Cardiac muscle cell (in vitro differentiated cells and primary cell): ENCODE measurements around the gene THSD1. TPM values are rescaled to one million over a fixed set of nuclear protein-coding genes. Genes with fewer than 3 reads are reported as not detected.

Experiments
- DNase-seq, 2 donors: peaks; one replicate each; pipeline versions ENCODE4 v3.0.0 to v3.0.0-alpha.2; 2010 to 2017; ENCODE audit warnings: low read depth in 1 of 2, low spot score in 1 of 2
- H3K27ac ChIP-seq: fragments of 200-600 bp; sonication (generic); 2 replicates; pipeline ENCODE4 v1.5.1; 2016
- H3K27me3 ChIP-seq: fragments of 200-600 bp; sonication (generic); 2 replicates; pipeline ENCODE4 v1.6.0; 2016; ENCODE audit warnings: control low read depth
- H3K36me3 ChIP-seq: fragments of 200-600 bp; sonication (generic); 2 replicates; pipeline ENCODE4 v1.5.1; 2016; ENCODE audit warnings: control low read depth
- H3K4me1 ChIP-seq: fragments of 200-600 bp; sonication (generic); 2 replicates; pipeline ENCODE4 v1.8.1; 2017; ENCODE audit warnings: low read depth, mild to moderate bottlenecking, mixed run types
- H3K4me3 ChIP-seq: fragments of 200-600 bp; sonication (generic); 2 replicates; pipeline ENCODE4 v1.5.1; 2016; ENCODE audit warnings: mild to moderate bottlenecking
- H3K9me3 ChIP-seq: fragments of 200-600 bp; sonication (generic); 2 replicates; pipeline ENCODE4 v1.5.1; 2017; ENCODE audit warnings: low read depth, mild to moderate bottlenecking, control low read depth
- polyA plus RNA-seq: library from polyadenylated mRNA; unstranded; fragments of >200 nt; fragmentation: Nextera tagmentation; extraction: Ambion mirVana; gene quantifications from 2 replicates; pipeline ENCODE4 v1.2.1, GENCODE V29; 2016
- total RNA-seq: library from RNA; depleted of rRNA; stranded (reverse); fragments of >200 nt; gene quantifications from 2 replicates; pipeline ENCODE4 v1.2.3, GENCODE V29; 2016
- TF ChIP-seq, protein P1 (sequence below): IDR thresholded peaks from 2 replicates; pipeline ENCODE4 v1.5.1; 2012; ENCODE audit warnings: low read depth, mild to moderate bottlenecking, low read length

Gene THSD1
- total and polyA plus RNA-seq, 2 experiments from 2014 or later = 0.66 TPM; not detected in 1

DNA sequence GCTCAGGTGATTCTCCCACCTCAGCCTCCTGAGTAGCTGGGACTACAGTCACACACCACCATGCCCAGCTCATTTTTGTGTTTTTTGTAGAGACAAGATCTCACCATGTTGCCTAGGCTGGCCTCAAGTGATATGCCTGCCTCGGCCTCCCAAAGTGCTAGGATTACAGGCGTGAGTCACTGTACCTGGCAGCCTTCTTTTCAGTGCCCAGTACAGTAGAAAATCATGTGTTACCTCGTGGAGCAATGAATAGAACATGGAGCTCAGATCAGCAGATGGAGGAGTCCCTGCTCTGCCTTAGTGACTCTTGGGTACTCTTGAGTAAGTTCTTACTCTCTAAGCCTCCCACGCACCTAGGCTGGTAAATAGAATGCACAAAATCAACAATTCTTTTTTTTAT is 44.7 kb downstream of the THSD1 start:
- Histone ChIP-seq H3K27ac (no peak overlapping the region), H3K4me1 (no peaks in the 10 kb centered on the region), H3K9me3 (no peaks in the 10 kb centered on the region), H3K27me3 (no peaks in the 10 kb centered on the region), H3K36me3 (no peaks in the 10 kb centered on the region), H3K4me3 (no peak overlapping the region)
- no peak for DNase-seq
- TF ChIP-seq, protein P1, sequence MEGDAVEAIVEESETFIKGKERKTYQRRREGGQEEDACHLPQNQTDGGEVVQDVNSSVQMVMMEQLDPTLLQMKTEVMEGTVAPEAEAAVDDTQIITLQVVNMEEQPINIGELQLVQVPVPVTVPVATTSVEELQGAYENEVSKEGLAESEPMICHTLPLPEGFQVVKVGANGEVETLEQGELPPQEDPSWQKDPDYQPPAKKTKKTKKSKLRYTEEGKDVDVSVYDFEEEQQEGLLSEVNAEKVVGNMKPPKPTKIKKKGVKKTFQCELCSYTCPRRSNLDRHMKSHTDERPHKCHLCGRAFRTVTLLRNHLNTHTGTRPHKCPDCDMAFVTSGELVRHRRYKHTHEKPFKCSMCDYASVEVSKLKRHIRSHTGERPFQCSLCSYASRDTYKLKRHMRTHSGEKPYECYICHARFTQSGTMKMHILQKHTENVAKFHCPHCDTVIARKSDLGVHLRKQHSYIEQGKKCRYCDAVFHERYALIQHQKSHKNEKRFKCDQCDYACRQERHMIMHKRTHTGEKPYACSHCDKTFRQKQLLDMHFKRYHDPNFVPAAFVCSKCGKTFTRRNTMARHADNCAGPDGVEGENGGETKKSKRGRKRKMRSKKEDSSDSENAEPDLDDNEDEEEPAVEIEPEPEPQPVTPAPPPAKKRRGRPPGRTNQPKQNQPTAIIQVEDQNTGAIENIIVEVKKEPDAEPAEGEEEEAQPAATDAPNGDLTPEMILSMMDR = no peak

DNA sequence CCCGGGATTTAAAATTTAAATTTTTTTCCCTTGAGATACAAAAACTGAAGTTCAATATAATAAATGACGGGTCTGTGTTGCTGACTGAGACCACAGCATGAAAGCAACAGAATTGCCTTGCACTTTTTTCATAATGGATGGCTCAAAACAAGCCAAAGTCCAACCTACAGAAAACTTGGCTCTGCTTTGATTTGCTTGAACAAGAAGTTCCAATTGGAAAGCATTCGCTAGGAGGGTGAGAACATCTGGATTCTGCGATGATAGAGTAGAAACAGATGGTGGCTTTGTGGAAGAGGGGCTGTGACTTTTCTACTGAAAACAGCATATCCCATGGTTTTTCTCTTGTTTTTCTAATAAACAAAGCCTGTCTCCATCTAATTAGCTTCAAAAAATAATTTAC is 46.4 kb downstream of the THSD1 start:
- Histone ChIP-seq H3K9me3 (no peaks in the 10 kb centered on the region), H3K4me1 (no peaks in the 10 kb centered on the region), H3K4me3 (no peak overlapping the region), H3K27me3 (no peaks in the 10 kb centered on the region), H3K27ac (no peak overlapping the region), H3K36me3 (no peaks in the 10 kb centered on the region)
- peak in 1 of 2 donors; percentile 72 for DNase-seq
- TF ChIP-seq, protein P1 = no peak

DNA sequence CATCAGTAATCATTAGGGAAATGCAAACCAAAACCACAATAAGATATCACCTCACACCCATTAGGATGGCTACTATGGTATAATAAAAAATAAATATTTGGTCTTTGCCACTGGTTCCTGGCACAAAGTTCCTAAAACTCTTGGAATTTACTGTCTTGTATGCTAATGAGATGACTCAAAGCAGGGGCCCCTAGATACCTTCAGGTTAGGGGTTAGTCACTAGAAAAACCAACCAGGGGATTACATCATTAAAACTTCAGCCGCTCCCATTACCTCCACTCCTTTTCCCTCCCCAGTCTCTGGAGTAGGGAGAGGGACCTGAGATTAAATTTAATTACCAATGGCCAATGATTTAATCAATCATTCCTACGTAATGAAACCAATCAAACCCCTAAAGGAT is 49.6 kb downstream of the THSD1 start:
- Histone ChIP-seq H3K27ac (no peak overlapping the region), H3K4me1 (no peaks in the 10 kb centered on the region), H3K27me3 (no peaks in the 10 kb centered on the region), H3K36me3 (no peaks in the 10 kb centered on the region), H3K9me3 (no peaks in the 10 kb centered on the region), H3K4me3 (no peak overlapping the region)
- TF ChIP-seq, protein P1 = no peak
- DNase-seq = peak in 1 of 2 donors; percentile 34

DNA sequence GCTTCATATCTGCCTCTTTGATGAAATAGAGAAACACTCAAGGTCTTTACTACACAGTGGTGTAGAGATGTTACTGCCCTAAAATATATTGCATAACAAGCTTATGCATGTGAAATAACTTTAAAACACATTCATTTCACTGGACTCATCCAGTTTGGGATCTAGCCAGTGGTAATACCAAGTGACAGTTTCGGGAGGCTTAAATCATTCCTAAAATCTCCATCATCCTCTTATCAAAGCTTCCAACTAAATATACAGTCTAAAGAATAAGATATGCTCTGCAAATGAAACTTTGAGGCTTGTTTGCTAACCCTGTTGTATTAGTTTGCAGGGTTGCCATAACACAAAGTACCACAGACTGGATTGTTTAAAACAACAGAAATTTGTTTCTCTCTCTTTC is 52.8 kb downstream of the THSD1 start:
- Histone ChIP-seq H3K9me3 (no peaks in the 10 kb centered on the region), H3K27ac (no peak overlapping the region), H3K4me3 (no peak overlapping the region), H3K27me3 (no peaks in the 10 kb centered on the region), H3K4me1 (no peaks in the 10 kb centered on the region), H3K36me3 (no peaks in the 10 kb centered on the region)
- DNase-seq = peak in 1 of 2 donors; percentile 49
- TF ChIP-seq, protein P1 = no peak

DNA sequence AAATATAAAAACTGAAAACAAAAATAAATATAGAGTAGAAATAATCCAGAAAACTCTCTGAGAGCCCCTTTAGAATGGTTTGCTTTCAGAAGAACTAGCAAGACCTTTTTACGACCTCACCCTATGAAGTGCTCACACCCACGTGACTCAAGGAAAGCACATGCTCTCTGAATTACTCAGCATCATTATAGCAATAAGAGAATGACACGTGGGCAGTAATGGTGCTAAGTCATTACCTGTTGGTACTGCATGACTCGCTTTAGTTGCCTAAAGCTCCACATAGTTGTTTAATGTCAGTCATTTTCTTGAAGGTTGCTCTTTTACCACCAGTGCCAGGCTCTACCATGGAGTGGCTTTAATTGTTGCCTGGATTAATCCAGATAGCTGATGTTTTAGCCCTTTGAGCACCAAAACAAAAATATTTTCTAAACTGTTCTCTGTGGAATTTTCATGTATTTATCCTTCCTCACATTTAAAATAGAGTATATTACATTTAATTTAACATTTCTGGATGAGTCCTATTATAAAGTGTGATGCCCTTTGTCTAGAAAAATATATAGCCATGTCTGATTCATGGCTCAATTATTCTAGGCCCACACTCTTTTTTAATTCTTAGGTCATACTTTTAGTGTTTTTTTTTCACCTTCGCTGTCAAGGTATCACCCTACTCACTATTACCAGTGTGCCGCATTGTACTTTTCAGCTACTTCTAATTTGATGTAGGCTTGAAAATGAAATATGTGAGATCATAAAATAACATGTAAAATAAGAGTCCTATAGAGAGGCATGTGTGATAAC is 56.8 kb downstream of the THSD1 start:
- Histone ChIP-seq H3K9me3 (no peaks in the 10 kb centered on the region), H3K4me3 (no peak overlapping the region), H3K36me3 (no peaks in the 10 kb centered on the region), H3K27me3 (no peaks in the 10 kb centered on the region), H3K27ac (no peak overlapping the region), H3K4me1 (no peaks in the 10 kb centered on the region)
- peak in 1 of 2 donors; percentile 46 for DNase-seq
- TF ChIP-seq, protein P1 = no peak
